ENCODE measurements around the gene TMEM91. TPM values are rescaled to one million over a fixed set of nuclear protein-coding genes. Genes with fewer than 3 reads are reported as not detected.

TMEM91 gene
- polyA plus RNA-seq, 1 donor from 2014 or later: 24.4 TPM

DNA sequence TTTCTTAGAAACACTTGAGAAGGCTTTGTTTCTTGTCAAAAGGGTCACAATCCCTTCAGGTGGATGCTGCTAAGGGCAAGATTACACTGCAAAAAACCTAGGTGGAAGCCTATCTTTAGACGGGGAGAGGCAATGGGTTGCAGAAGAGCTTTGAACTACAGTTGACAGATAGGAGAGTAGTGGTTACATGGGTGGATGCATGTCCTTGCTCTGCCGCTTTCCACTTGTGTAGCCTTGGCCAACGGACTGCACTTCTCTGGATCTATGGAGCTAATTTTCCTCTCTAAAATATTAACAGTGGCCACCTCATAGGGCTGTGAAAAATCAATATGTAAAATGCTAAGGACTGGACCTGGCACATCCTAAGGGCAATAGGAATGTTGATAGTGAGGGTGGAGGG lies 22.3 kb downstream of the TMEM91 start:
- H3F3A ChIP-seq (ENCODE audit: insufficient read depth, low read length, poor library complexity, severe bottlenecking): no peaks in the 10 kb centered on the region
- H3K9me2 ChIP-seq (ENCODE audit: insufficient read depth, low read length): no peaks in the 10 kb centered on the region
- H3K4me3 ChIP-seq (ENCODE audit: low read length): peak overlapping the region; percentile 92
- peak overlapping the region; percentile 92 for H3K9ac ChIP-seq (ENCODE audit: low read length)
- TF ChIP-seq TAF1 (IDR thresholded peaks at IDR 0.05; ENCODE audit: low read depth) (no peak), MXI1 (conservative IDR thresholded peaks at IDR 0.05; ENCODE audit: poor library complexity, severe bottlenecking) (no peak), EP300 (conservative IDR thresholded peaks at IDR 0.05; ENCODE audit: poor library complexity, severe bottlenecking) (no peak)
- TF ChIP-seq, protein P1, sequence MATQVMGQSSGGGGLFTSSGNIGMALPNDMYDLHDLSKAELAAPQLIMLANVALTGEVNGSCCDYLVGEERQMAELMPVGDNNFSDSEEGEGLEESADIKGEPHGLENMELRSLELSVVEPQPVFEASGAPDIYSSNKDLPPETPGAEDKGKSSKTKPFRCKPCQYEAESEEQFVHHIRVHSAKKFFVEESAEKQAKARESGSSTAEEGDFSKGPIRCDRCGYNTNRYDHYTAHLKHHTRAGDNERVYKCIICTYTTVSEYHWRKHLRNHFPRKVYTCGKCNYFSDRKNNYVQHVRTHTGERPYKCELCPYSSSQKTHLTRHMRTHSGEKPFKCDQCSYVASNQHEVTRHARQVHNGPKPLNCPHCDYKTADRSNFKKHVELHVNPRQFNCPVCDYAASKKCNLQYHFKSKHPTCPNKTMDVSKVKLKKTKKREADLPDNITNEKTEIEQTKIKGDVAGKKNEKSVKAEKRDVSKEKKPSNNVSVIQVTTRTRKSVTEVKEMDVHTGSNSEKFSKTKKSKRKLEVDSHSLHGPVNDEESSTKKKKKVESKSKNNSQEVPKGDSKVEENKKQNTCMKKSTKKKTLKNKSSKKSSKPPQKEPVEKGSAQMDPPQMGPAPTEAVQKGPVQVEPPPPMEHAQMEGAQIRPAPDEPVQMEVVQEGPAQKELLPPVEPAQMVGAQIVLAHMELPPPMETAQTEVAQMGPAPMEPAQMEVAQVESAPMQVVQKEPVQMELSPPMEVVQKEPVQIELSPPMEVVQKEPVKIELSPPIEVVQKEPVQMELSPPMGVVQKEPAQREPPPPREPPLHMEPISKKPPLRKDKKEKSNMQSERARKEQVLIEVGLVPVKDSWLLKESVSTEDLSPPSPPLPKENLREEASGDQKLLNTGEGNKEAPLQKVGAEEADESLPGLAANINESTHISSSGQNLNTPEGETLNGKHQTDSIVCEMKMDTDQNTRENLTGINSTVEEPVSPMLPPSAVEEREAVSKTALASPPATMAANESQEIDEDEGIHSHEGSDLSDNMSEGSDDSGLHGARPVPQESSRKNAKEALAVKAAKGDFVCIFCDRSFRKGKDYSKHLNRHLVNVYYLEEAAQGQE (IDR thresholded peaks at IDR 0.05; ENCODE audit: borderline replicate concordance): no peak
- H3K27ac ChIP-seq (ENCODE audit: low read length): no peak overlapping the region
- H3K27me3 ChIP-seq (ENCODE audit: insufficient read depth, low read depth, low read length): no peaks in the 10 kb centered on the region
- H3K4me2 ChIP-seq (ENCODE audit: low read length): peak overlapping the region; percentile 99
- H2AFZ ChIP-seq (ENCODE audit: low read depth, low read length): no peak overlapping the region
- no peaks in the 10 kb centered on the region for H3K9me3 ChIP-seq (ENCODE audit: low read length)
- peaks cover 16% of the 10 kb centered on the region for H3K79me2 ChIP-seq (replicated peaks; ENCODE audit: insufficient read depth, low read length)
- no peaks in the 10 kb centered on the region for H4K20me1 ChIP-seq (ENCODE audit: insufficient read depth)
- H3K36me3 ChIP-seq (ENCODE audit: insufficient read depth, low read length): no peaks in the 10 kb centered on the region

DNA sequence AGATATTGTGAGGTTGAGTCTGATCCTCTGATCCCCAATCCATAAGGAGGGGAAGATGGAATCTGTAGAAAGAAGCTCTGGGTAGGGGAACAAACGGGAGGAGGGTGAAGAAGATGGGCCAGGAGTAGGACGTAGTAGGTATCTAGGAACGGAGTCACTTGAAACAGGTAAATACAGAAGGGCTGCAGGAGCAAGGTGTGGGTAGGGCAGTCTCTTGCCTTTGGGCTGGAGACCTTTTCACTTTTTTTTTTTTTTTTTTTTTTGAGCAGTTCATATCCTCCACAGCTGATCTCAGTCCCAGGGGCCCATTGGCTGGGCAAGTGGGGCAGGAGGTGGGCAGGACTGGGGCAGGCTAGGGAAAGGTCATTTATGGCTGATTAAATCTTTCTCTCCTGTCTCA lies 22.8 kb downstream of the TMEM91 start:
- H3K79me2 ChIP-seq (replicated peaks; ENCODE audit: insufficient read depth, low read length): peaks cover 16% of the 10 kb centered on the region
- H2AFZ ChIP-seq (ENCODE audit: low read depth, low read length): no peak overlapping the region
- H3K36me3 ChIP-seq (ENCODE audit: insufficient read depth, low read length): no peaks in the 10 kb centered on the region
- H3K27me3 ChIP-seq (ENCODE audit: insufficient read depth, low read depth, low read length): no peaks in the 10 kb centered on the region
- H3K4me3 ChIP-seq (ENCODE audit: low read length): peak overlapping the region; percentile 92
- H4K20me1 ChIP-seq (ENCODE audit: insufficient read depth): no peaks in the 10 kb centered on the region
- H3K9ac ChIP-seq (ENCODE audit: low read length): peak overlapping the region; percentile 92
- no peaks in the 10 kb centered on the region for H3K9me2 ChIP-seq (ENCODE audit: insufficient read depth, low read length)
- H3F3A ChIP-seq (ENCODE audit: insufficient read depth, low read length, poor library complexity, severe bottlenecking): no peaks in the 10 kb centered on the region
- no peak for TF ChIP-seq TAF1 (IDR thresholded peaks at IDR 0.05; ENCODE audit: low read depth)
- no peak for TF ChIP-seq POLR2AphosphoS5 (IDR thresholded peaks at IDR 0.05)
- no peak for TF ChIP-seq MXI1 (conservative IDR thresholded peaks at IDR 0.05; ENCODE audit: poor library complexity, severe bottlenecking)
- no peak for TF ChIP-seq RAD21 (conservative IDR thresholded peaks at IDR 0.05)
- H3K4me2 ChIP-seq (ENCODE audit: low read length): peak overlapping the region; percentile 99
- H3K9me3 ChIP-seq (ENCODE audit: low read length): no peaks in the 10 kb centered on the region
- H3K27ac ChIP-seq (ENCODE audit: low read length): no peak overlapping the region

DNA sequence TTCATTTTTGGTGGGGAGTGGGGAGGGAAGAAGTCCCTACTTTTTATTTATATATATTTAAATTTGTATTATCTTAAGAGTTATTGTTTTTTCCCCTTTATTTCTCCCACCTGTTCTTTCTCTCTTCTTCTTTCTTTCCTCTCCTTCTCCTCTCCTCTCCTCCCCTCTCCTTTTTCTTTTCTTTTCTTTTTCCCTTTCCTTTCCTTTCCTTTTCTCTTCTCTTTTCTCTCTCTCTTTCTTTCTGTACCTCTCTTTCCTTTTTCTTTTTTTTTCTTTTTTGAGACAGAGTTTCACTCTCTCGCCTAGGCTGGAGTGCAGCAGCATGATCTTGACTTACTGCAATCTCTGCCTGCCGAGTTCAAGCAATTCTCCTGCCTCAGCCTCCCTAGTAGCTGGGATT lies 23.2 kb downstream of the TMEM91 start:
- TF ChIP-seq EP300 (conservative IDR thresholded peaks at IDR 0.05; ENCODE audit: poor library complexity, severe bottlenecking): no peak
- no peak for TF ChIP-seq RAD21 (conservative IDR thresholded peaks at IDR 0.05)
- TF ChIP-seq SMC3 (conservative IDR thresholded peaks at IDR 0.05; ENCODE audit: poor library complexity): no peak
- TF ChIP-seq, protein P1 (IDR thresholded peaks at IDR 0.05; ENCODE audit: borderline replicate concordance): no peak
- TF ChIP-seq POLR2AphosphoS5 (IDR thresholded peaks at IDR 0.05): no peak
- TF ChIP-seq MXI1 (conservative IDR thresholded peaks at IDR 0.05; ENCODE audit: poor library complexity, severe bottlenecking): no peak
- TF ChIP-seq TAF1 (IDR thresholded peaks at IDR 0.05; ENCODE audit: low read depth): no peak
- TF ChIP-seq EZH2 (IDR thresholded peaks at IDR 0.05; ENCODE audit: borderline replicate concordance, insufficient read depth, low read length, poor library complexity, severe bottlenecking): no peak
- TF ChIP-seq, protein P2, sequence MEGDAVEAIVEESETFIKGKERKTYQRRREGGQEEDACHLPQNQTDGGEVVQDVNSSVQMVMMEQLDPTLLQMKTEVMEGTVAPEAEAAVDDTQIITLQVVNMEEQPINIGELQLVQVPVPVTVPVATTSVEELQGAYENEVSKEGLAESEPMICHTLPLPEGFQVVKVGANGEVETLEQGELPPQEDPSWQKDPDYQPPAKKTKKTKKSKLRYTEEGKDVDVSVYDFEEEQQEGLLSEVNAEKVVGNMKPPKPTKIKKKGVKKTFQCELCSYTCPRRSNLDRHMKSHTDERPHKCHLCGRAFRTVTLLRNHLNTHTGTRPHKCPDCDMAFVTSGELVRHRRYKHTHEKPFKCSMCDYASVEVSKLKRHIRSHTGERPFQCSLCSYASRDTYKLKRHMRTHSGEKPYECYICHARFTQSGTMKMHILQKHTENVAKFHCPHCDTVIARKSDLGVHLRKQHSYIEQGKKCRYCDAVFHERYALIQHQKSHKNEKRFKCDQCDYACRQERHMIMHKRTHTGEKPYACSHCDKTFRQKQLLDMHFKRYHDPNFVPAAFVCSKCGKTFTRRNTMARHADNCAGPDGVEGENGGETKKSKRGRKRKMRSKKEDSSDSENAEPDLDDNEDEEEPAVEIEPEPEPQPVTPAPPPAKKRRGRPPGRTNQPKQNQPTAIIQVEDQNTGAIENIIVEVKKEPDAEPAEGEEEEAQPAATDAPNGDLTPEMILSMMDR (IDR thresholded peaks at IDR 0.05; ENCODE audit: poor library complexity, severe bottlenecking): no peak
- H3K27ac ChIP-seq (ENCODE audit: low read length): no peak overlapping the region
- H3F3A ChIP-seq (ENCODE audit: insufficient read depth, low read length, poor library complexity, severe bottlenecking): no peaks in the 10 kb centered on the region
- H3K27me3 ChIP-seq (ENCODE audit: insufficient read depth, low read depth, low read length): no peaks in the 10 kb centered on the region
- H3K36me3 ChIP-seq (ENCODE audit: insufficient read depth, low read length): no peaks in the 10 kb centered on the region
- H3K4me3 ChIP-seq (ENCODE audit: low read length): no peak overlapping the region
- H3K9me2 ChIP-seq (ENCODE audit: insufficient read depth, low read length): no peaks in the 10 kb centered on the region
- H4K20me1 ChIP-seq (ENCODE audit: insufficient read depth): no peaks in the 10 kb centered on the region
- peaks cover 16% of the 10 kb centered on the region for H3K79me2 ChIP-seq (replicated peaks; ENCODE audit: insufficient read depth, low read length)
- no peak overlapping the region for H3K9ac ChIP-seq (ENCODE audit: low read length)
- H3K4me2 ChIP-seq (ENCODE audit: low read length): no peak overlapping the region
- H3K9me3 ChIP-seq (ENCODE audit: low read length): no peaks in the 10 kb centered on the region
- no peak overlapping the region for H2AFZ ChIP-seq (ENCODE audit: low read depth, low read length)

All from neural cell (in vitro differentiated cells).